ENCODE measurements around the gene KLHDC2.

DNA sequence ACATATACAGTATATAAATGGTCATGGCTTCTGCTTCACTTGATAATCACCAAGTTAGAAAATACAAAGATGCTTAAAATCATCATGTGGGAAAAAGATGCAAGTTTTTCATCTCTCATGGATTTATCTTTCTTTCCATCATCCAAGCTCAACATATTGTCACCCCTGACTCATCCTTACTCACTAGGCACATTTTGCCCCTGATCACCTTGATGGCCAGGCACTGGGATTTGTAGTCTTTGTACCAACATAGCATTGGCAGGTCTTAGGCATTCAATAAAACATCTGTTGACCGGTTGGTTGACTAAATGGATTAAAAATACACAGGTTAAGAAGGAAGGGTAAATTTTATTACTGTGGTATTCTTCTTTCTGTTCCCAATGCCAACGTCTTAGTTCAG is 28.1 kb downstream of the KLHDC2 start:
- TF ChIP-seq, protein P1, sequence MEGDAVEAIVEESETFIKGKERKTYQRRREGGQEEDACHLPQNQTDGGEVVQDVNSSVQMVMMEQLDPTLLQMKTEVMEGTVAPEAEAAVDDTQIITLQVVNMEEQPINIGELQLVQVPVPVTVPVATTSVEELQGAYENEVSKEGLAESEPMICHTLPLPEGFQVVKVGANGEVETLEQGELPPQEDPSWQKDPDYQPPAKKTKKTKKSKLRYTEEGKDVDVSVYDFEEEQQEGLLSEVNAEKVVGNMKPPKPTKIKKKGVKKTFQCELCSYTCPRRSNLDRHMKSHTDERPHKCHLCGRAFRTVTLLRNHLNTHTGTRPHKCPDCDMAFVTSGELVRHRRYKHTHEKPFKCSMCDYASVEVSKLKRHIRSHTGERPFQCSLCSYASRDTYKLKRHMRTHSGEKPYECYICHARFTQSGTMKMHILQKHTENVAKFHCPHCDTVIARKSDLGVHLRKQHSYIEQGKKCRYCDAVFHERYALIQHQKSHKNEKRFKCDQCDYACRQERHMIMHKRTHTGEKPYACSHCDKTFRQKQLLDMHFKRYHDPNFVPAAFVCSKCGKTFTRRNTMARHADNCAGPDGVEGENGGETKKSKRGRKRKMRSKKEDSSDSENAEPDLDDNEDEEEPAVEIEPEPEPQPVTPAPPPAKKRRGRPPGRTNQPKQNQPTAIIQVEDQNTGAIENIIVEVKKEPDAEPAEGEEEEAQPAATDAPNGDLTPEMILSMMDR (IDR thresholded peaks at IDR 0.05): no peak
- no peak for TF ChIP-seq POLR2A (IDR thresholded peaks at IDR 0.05)
- no peak for TF ChIP-seq POLR2AphosphoS5 (IDR thresholded peaks at IDR 0.05)

Measured in prostate gland (tissue), 2 donors.